Measurements from ENCODE around the gene HLA-DRB1. TPM values are rescaled to one million over a fixed set of nuclear protein-coding genes. Genes with fewer than 3 reads are reported as not detected.

Gene HLA-DRB1
- total and polyA plus RNA-seq, 10 donors = 158 to 779 (median 430) TPM

DNA sequence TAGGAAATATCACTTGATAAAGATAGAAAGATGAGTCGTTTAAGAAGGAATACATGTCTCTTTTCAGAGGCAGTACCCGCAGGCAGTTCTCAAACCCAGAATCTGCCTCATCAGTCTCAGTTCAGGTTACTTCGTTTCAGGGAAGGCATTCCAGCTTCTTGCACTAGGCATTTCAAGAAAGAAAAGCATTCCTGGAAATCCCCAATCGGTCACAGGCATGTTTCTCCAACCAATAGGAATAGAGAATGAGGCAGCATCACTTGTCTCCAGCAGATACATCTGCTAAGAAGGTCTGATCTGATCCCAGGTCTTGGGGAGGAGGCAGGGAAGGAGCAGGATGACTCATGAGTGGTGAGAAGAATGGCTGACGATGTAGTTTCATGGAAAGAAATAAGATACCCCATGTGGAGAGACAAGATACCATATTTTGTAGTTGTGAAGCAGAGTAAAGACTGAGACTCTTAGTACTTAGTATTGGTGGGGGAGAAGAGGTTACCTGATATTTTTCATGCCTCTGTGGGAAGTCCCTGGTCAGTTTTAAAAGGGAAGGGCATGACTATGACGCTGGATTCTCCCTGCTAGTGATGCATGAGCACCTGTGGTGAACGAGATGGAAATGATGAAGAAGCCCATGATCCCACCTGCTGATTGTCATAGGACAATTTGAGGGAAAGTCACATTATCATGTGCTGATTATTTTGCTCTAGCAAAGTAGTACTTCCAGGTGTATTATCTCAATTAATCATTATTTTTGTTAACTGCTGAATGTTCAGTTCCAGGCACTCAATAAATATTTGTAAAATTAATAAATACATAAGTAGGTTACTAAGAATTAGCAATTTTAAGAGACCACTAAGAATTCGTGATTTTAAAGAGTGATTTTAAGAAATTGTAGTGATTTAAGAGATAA lies 20.3 kb upstream of the HLA-DRB1 start:
- peak overlapping the region; percentile 76 to 92 (median 86) for H3K27ac ChIP-seq
- peak overlapping the region in 1 of 8 donors; percentile 49 for H3K4me3 ChIP-seq
- 10 to 21% (median 12%) methylated on average over 8 of the region's 8 CpGs for WGBS, 5 donors
- peaks cover 0 to 7% (median 1%) of the 10 kb centered on the region in 6 donors for H3K4me1 ChIP-seq
- H3K27me3 ChIP-seq (replicated peaks in 1 of 7) = no peaks in the 10 kb centered on the region
- peak; percentile 75 for DNase-seq
- peak in 1 of 3 donors; percentile 35 for TF ChIP-seq POLR2AphosphoS5 (IDR thresholded peaks at IDR 0.05)
- TF ChIP-seq, protein P1, sequence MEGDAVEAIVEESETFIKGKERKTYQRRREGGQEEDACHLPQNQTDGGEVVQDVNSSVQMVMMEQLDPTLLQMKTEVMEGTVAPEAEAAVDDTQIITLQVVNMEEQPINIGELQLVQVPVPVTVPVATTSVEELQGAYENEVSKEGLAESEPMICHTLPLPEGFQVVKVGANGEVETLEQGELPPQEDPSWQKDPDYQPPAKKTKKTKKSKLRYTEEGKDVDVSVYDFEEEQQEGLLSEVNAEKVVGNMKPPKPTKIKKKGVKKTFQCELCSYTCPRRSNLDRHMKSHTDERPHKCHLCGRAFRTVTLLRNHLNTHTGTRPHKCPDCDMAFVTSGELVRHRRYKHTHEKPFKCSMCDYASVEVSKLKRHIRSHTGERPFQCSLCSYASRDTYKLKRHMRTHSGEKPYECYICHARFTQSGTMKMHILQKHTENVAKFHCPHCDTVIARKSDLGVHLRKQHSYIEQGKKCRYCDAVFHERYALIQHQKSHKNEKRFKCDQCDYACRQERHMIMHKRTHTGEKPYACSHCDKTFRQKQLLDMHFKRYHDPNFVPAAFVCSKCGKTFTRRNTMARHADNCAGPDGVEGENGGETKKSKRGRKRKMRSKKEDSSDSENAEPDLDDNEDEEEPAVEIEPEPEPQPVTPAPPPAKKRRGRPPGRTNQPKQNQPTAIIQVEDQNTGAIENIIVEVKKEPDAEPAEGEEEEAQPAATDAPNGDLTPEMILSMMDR (IDR thresholded peaks at IDR 0.05 in 8 of 11, conservative IDR thresholded peaks at IDR 0.05 in 3 of 11) = no peak
- no peaks in the 10 kb centered on the region for H3K9me3 ChIP-seq
- intact Hi-C loops (cut with DNase I; ENCODE audit: low total_unique reads) = no loop called here
- no peaks in the 10 kb centered on the region for H3K36me3 ChIP-seq

GRCh38 chr6:32609391-32609730 lies 19.7 kb upstream of the HLA-DRB1 start:
- H3K27ac ChIP-seq = peak overlapping the region; percentile 73 to 92 (median 86)
- H3K4me3 ChIP-seq = no peak overlapping the region
- H3K4me1 ChIP-seq = peaks cover 0 to 11% (median 1%) of the 10 kb centered on the region in 6 donors
- no peaks in the 10 kb centered on the region for H3K36me3 ChIP-seq
- TF ChIP-seq POLR2AphosphoS5 (IDR thresholded peaks at IDR 0.05) (no peak), POLR2A (IDR thresholded peaks at IDR 0.05) (no peak)
- TF ChIP-seq, protein P1 (IDR thresholded peaks at IDR 0.05 in 8 of 11, conservative IDR thresholded peaks at IDR 0.05 in 3 of 11) = no peak
- no peak for DNase-seq
- intact Hi-C loops (cut with DNase I; ENCODE audit: low total_unique reads) = no loop called here
- no peaks in the 10 kb centered on the region for H3K27me3 ChIP-seq (replicated peaks in 1 of 7)
- H3K9me3 ChIP-seq = no peaks in the 10 kb centered on the region
- 40 to 82% (median 50%) methylated on average over 2 to 3 of the region's 3 CpGs for WGBS, 5 donors

DNA sequence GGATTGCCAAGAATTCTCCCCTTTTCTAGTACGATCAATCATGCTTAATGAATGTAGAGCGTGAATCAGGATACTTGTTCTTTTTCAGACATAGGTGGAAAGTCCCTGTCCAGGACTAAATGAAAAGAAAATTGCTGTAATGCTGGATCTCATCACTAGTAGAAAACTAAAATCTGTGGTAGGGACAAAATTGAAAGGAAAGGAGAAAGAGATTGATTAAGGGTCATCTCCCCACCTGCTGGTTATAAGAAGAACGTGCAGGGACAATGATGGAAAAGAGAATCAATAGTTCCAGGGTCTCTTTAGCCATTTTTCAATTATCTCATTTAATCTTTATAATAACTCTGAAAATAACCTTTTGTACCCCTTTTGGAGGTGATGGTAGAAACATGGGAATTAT lies 18.7 kb upstream of the HLA-DRB1 start:
- no peaks in the 10 kb centered on the region for H3K36me3 ChIP-seq
- 26 to 54% (median 29%) methylated on average over 3 of the region's 3 CpGs for WGBS, 5 donors
- H3K27me3 ChIP-seq (replicated peaks in 1 of 7) = no peaks in the 10 kb centered on the region
- H3K4me3 ChIP-seq = no peak overlapping the region
- peaks cover 0 to 15% (median 1%) of the 10 kb centered on the region in 6 donors for H3K4me1 ChIP-seq
- H3K27ac ChIP-seq = peak overlapping the region in 5 of 8 donors; percentile 39 to 92 (median 72)
- intact Hi-C loops (cut with DNase I; ENCODE audit: low total_unique reads) = no loop called here
- TF ChIP-seq, protein P1 (IDR thresholded peaks at IDR 0.05 in 8 of 11, conservative IDR thresholded peaks at IDR 0.05 in 3 of 11) = peak in 2 of 11 experiments; percentile 19 to 42
- TF ChIP-seq POLR2A (IDR thresholded peaks at IDR 0.05) = no peak
- TF ChIP-seq POLR2AphosphoS5 (IDR thresholded peaks at IDR 0.05) = no peak
- DNase-seq = no peak
- H3K9me3 ChIP-seq = no peaks in the 10 kb centered on the region

GRCh38 chr6:32607988-32608298 lies 18.3 kb upstream of the HLA-DRB1 start:
- Histone ChIP-seq H3K36me3 (no peaks in the 10 kb centered on the region), H3K27ac (peak overlapping the region in 6 of 8 donors; percentile 4 to 92 (median 61)), H3K4me1 (peaks cover 0 to 15% (median 1%) of the 10 kb centered on the region in 6 donors), H3K27me3 (replicated peaks in 1 of 7) (no peaks in the 10 kb centered on the region), H3K4me3 (no peak overlapping the region), H3K9me3 (no peaks in the 10 kb centered on the region)
- intact Hi-C loops (cut with DNase I; ENCODE audit: low total_unique reads) = no loop called here
- TF ChIP-seq, protein P1 (IDR thresholded peaks at IDR 0.05 in 8 of 11, conservative IDR thresholded peaks at IDR 0.05 in 3 of 11) = no peak
- TF ChIP-seq POLR2A (IDR thresholded peaks at IDR 0.05) = no peak
- no peak for TF ChIP-seq POLR2AphosphoS5 (IDR thresholded peaks at IDR 0.05)
- no peak for DNase-seq
- 21 to 70% (median 49%) methylated on average over 2 of the region's 2 CpGs for WGBS, 5 donors

Data from spleen (tissue), 11 donors.